ENCODE results near the gene APOD.

APOD gene

DNA sequence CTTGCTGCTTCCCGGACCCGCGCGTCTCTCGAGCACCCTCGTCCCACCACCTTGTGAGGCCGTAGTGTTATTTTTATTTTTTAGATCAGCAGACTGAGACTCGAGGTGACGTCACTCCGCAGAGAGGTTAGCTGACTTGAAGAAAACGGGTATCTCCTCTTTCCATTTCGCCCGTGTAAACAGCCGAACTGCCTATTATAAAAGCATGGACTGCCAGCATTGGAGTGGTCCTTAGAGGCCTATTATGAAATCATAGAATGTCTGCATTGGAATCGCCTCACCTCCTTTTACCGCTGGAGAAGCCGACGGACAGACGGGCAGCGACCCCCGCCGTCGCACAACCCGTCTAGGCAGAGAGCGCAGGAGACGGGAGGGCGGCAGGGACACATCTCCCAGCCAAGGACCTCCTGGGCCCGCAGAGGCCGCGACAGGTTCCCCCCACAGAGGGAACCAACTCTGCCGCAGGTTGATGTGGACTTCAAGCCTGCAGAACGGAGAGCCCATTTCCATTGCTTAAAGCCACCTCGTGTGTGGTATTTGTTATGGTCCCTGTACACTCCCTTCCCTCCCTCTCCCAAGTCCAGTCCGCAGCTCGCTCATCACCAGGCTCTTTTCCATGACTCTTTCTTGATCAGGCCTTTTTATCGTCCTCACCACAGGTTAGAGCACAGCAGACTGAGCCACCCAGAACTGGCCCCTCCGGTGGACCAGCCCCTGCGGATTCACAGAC lies 40.1 kb downstream of the APOD start:
- Histone ChIP-seq H3K4me1 (ENCODE audit: control insufficient read depth, insufficient read depth, low read length) (peaks cover 3% of the 10 kb centered on the region; the same call in 1 of the 2 replicates), H3K27me3 (ENCODE audit: control insufficient read depth, insufficient read depth, low read length) (no peaks in the 10 kb centered on the region; the same call in 1 of the 2 replicates), H3K4me3 (ENCODE audit: low read length) (peak overlapping the region; percentile 60; the same call in 1 of the 2 replicates), H3K9me3 (ENCODE audit: control insufficient read depth, insufficient read depth, low read length) (no peaks in the 10 kb centered on the region), H3K36me3 (ENCODE audit: control insufficient read depth, insufficient read depth, low read length) (no peaks in the 10 kb centered on the region), H3K27ac (ENCODE audit: low read length) (no peak overlapping the region)
- no peak for DNase-seq (ENCODE audit: low read depth, low spot score)
- WGBS (ENCODE audit: insufficient coverage, insufficient read length): no CpG with 5 or more reads among the region's 38 CpGs

DNA sequence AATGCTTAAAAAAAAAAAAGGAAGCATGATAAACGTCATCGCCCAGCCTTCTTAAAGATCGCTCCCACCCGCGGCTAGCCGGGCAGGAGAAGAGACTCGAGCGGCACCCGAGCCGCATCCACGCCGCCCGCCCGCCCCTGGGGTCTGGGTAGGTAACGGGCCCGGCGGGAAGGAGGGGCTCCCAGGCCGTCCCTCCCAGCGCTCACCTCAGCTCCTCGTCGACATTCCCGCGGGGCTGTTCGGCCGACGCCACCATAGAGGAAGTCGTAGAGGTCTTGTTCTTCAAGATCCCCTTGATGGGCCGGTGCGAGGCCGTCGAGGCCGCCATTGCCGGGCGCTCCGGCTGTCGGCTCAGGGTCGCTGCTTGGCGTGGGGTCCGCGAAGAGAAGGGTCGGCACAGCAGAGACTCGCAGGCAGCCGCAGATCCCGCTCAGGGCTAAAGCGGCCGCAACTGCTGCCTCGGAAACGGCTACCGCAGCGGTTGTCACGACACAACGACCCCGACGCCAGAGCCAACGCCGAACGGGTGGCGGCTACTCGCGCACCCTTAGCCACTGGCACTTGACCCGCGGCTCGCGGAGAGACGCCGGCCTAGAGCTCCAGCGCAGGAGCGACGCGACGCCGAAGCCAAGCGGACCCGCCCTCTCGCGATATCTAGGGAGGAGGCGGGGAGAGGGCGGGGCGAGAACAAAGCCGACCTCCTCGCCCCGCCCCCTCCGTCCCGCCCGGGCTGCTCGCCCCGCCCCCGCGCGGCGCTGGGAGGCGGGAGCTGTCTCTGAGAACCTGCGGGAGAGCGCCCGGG lies 40.8 kb downstream of the APOD start, which contains the start of gene PPP1R2:
TSS of gene PPP1R2 (minus strand) at position 628 of the 802 bp plus-strand sequence. CDS start at position 328, 300 bp downstream.
- no peaks in the 10 kb centered on the region; the same call in 1 of the 2 replicates for H3K27me3 ChIP-seq (ENCODE audit: control insufficient read depth, insufficient read depth, low read length)
- no peaks in the 10 kb centered on the region; the same call in 1 of the 2 replicates for H3K4me1 ChIP-seq (ENCODE audit: control insufficient read depth, insufficient read depth, low read length)
- H3K9me3 ChIP-seq (ENCODE audit: control insufficient read depth, insufficient read depth, low read length): no peaks in the 10 kb centered on the region
- no CpG with 5 or more reads among the region's 95 CpGs for WGBS (ENCODE audit: insufficient coverage, insufficient read length)
- no peak within 1 kb of the TSS for H3K27ac ChIP-seq (ENCODE audit: low read length)
- peak within 1 kb of the TSS; percentile 60 for H3K4me3 ChIP-seq (ENCODE audit: low read length)
- DNase-seq (ENCODE audit: low read depth, low spot score): peak; percentile 61
- no peaks in the 10 kb centered on the region for H3K36me3 ChIP-seq (ENCODE audit: control insufficient read depth, insufficient read depth, low read length)

DNA sequence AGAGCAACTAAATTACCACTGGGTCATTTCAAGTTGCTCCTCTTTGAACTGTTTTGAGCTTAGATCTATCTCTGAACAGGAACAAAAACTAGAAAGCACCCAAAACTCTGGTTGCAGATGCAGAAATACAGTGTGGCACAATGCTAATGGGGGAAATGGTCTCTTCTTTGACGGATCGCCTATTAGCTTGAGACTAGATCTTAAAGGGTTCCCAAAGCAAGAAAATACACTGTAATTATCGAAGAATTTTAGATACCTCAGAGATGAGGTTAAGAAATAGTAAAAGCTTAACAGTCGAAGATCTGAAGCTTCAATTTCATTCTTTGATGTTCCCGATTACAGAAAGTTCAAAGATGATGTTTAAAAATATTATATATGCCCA lies 41.4 kb downstream of the APOD start:
- no peak for DNase-seq (ENCODE audit: low read depth, low spot score)
- H3K4me1 ChIP-seq (ENCODE audit: control insufficient read depth, insufficient read depth, low read length): no peaks in the 10 kb centered on the region; the same call in 1 of the 2 replicates
- no peaks in the 10 kb centered on the region; the same call in 1 of the 2 replicates for H3K27me3 ChIP-seq (ENCODE audit: control insufficient read depth, insufficient read depth, low read length)
- H3K9me3 ChIP-seq (ENCODE audit: control insufficient read depth, insufficient read depth, low read length): no peaks in the 10 kb centered on the region
- peak overlapping the region; percentile 60; the same call in 1 of the 2 replicates for H3K4me3 ChIP-seq (ENCODE audit: low read length)
- no peak overlapping the region for H3K27ac ChIP-seq (ENCODE audit: low read length)
- WGBS (ENCODE audit: insufficient coverage, insufficient read length): no CpG with 5 or more reads among the region's 5 CpGs
- H3K36me3 ChIP-seq (ENCODE audit: control insufficient read depth, insufficient read depth, low read length): no peaks in the 10 kb centered on the region

DNA sequence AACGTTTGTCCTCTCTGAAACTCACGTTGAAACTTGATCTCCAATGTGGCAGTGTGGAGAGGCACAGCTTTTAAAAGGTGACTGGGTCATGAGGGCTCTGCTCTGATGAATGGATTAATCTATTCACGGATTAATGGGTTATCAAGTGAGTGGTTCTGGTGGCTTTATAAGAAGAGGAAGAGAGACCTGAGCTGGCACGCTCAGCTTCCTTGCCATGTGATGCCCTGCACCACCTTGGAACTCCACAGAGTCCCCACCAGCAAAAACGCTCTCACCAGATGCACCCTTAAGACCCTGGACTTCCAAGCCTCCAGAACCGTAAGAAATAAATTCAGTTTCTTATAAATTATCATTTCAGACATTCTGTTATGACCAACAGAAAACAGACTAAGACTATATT lies 43.2 kb downstream of the APOD start:
- DNase-seq (ENCODE audit: low read depth, low spot score): no peak
- H3K4me1 ChIP-seq (ENCODE audit: control insufficient read depth, insufficient read depth, low read length): no peaks in the 10 kb centered on the region; the same call in 1 of the 2 replicates
- H3K9me3 ChIP-seq (ENCODE audit: control insufficient read depth, insufficient read depth, low read length): no peaks in the 10 kb centered on the region
- no peak overlapping the region for H3K4me3 ChIP-seq (ENCODE audit: low read length)
- H3K36me3 ChIP-seq (ENCODE audit: control insufficient read depth, insufficient read depth, low read length): no peaks in the 10 kb centered on the region
- H3K27ac ChIP-seq (ENCODE audit: low read length): no peak overlapping the region
- no CpG with 5 or more reads among the region's 6 CpGs for WGBS (ENCODE audit: insufficient coverage, insufficient read length)
- no peaks in the 10 kb centered on the region for H3K27me3 ChIP-seq (ENCODE audit: control insufficient read depth, insufficient read depth, low read length)

DNA sequence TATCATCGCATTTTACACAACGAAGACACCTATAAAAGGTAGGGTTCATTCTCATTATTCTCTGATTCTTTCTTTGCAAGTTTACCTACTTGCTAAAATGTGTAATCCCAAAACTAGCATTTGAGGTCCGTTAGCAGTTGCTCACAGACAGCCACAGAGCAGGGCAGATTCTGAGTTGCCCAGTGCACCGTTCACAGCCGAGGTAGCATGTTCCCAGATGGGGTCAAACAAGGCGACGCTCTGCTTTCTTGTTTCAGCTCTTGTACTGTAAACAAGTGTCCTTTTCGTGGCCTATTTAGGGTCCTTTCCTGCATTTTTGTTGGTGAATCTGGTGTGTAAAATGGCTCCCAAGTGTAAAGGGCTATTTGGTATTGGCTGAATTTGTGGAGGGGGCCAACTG lies 43.7 kb downstream of the APOD start:
- Histone ChIP-seq H3K4me3 (ENCODE audit: low read length) (no peak overlapping the region), H3K36me3 (ENCODE audit: control insufficient read depth, insufficient read depth, low read length) (no peaks in the 10 kb centered on the region), H3K27me3 (ENCODE audit: control insufficient read depth, insufficient read depth, low read length) (no peaks in the 10 kb centered on the region), H3K4me1 (ENCODE audit: control insufficient read depth, insufficient read depth, low read length) (no peaks in the 10 kb centered on the region; the same call in 1 of the 2 replicates), H3K27ac (ENCODE audit: low read length) (no peak overlapping the region), H3K9me3 (ENCODE audit: control insufficient read depth, insufficient read depth, low read length) (no peaks in the 10 kb centered on the region)
- WGBS (ENCODE audit: insufficient coverage, insufficient read length): no CpG with 5 or more reads among the region's 8 CpGs
- no peak for DNase-seq (ENCODE audit: low read depth, low spot score)

DNA sequence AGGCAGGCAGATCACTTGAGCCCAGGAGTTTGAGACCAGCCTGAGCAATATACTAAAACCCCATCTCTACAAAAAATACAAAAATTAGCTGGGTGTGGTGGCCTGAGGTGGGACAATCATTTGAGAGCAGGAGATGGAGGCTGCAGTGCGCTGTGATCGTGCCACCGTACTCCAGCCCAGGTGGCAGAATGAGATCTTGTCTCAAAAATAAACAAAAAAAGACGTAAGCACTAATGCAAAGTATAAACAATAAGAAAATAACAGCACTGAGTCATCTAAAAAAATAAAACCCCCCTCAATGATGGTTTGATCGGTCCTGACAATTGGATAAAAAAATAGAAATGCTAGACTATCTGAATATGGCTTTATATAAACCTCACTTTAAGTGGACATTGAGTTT lies 44.3 kb downstream of the APOD start:
- Histone ChIP-seq H3K36me3 (ENCODE audit: control insufficient read depth, insufficient read depth, low read length) (no peaks in the 10 kb centered on the region), H3K9me3 (ENCODE audit: control insufficient read depth, insufficient read depth, low read length) (no peaks in the 10 kb centered on the region), H3K27me3 (ENCODE audit: control insufficient read depth, insufficient read depth, low read length) (no peaks in the 10 kb centered on the region), H3K4me3 (ENCODE audit: low read length) (no peak overlapping the region), H3K4me1 (ENCODE audit: control insufficient read depth, insufficient read depth, low read length) (no peaks in the 10 kb centered on the region; the same call in 1 of the 2 replicates), H3K27ac (ENCODE audit: low read length) (no peak overlapping the region)
- no peak for DNase-seq (ENCODE audit: low read depth, low spot score)
- WGBS (ENCODE audit: insufficient coverage, insufficient read length): no CpG with 5 or more reads among the region's 5 CpGs

DNA sequence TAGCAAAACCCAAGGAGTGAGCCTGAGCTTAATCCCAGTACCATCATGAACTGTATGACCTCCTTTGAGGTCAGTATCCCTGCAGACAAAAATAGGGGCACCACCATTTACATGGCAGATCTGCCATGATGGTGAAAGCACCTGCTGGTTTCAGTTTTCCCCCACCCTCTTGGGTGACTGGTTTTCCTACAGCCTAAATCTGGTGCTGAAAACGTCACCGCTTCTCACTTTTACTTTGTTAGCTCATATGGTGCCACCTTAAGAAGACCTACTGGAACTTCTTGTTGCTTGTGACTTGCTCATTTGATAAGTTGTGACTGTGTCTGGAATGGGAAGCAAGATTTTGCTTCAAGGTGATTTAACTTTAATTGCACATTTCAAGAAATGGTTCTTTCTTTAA lies 45.7 kb downstream of the APOD start:
- no CpG with 5 or more reads among the region's 2 CpGs for WGBS (ENCODE audit: insufficient coverage, insufficient read length)
- no peaks in the 10 kb centered on the region for H3K36me3 ChIP-seq (ENCODE audit: control insufficient read depth, insufficient read depth, low read length)
- no peaks in the 10 kb centered on the region for H3K9me3 ChIP-seq (ENCODE audit: control insufficient read depth, insufficient read depth, low read length)
- no peak overlapping the region for H3K4me3 ChIP-seq (ENCODE audit: low read length)
- no peaks in the 10 kb centered on the region for H3K27me3 ChIP-seq (ENCODE audit: control insufficient read depth, insufficient read depth, low read length)
- H3K27ac ChIP-seq (ENCODE audit: low read length): no peak overlapping the region
- no peaks in the 10 kb centered on the region; the same call in 1 of the 2 replicates for H3K4me1 ChIP-seq (ENCODE audit: control insufficient read depth, insufficient read depth, low read length)
- DNase-seq (ENCODE audit: low read depth, low spot score): no peak

DNA sequence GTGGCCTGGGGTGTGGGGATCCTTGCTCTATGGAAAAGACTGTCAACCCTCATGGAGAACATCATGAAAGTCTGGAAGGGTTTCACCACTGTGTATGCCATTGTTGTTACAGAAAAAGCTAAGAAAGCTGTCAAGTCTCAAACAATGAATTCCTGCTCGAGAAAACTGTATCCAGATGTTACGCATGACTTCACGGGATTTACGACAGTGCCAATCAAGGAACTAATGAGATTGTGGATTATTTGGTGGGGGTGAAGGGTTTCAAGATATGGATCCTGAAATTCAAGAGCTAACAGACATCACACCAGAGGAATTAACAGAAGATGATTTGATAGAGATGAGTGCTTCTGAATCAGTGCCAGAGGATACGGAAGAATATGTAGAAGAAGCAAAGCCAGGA lies 48.4 kb downstream of the APOD start:
- Histone ChIP-seq H3K27ac (ENCODE audit: low read length) (no peak overlapping the region), H3K27me3 (ENCODE audit: control insufficient read depth, insufficient read depth, low read length) (no peaks in the 10 kb centered on the region), H3K9me3 (ENCODE audit: control insufficient read depth, insufficient read depth, low read length) (no peaks in the 10 kb centered on the region), H3K36me3 (ENCODE audit: control insufficient read depth, insufficient read depth, low read length) (no peaks in the 10 kb centered on the region), H3K4me1 (ENCODE audit: control insufficient read depth, insufficient read depth, low read length) (no peaks in the 10 kb centered on the region; the same call in 1 of the 2 replicates), H3K4me3 (ENCODE audit: low read length) (no peak overlapping the region)
- no peak for DNase-seq (ENCODE audit: low read depth, low spot score)
- WGBS (ENCODE audit: insufficient coverage, insufficient read length): no CpG with 5 or more reads among the region's 5 CpGs

DNA sequence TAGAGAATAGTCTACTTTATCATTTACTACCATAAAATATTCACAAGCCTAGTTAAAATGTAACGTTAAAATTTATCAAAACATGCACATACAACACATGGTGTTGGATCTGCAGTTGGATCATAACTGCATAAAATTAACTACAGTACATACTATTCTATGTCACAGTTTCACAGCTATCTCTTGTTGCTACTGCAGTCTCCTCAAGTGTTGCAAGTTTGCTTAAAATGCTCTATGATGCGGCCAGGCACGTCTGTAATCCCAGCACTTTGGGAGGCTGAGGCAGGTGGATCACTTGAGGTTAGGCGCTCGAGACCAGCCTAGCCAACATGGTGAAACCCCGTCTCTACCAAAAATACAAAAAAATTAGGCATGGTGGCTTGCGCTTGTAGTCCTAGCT lies 50.9 kb downstream of the APOD start:
- Histone ChIP-seq H3K4me1 (ENCODE audit: control insufficient read depth, insufficient read depth, low read length) (no peaks in the 10 kb centered on the region; the same call in 1 of the 2 replicates), H3K36me3 (ENCODE audit: control insufficient read depth, insufficient read depth, low read length) (no peaks in the 10 kb centered on the region), H3K27ac (ENCODE audit: low read length) (no peak overlapping the region), H3K9me3 (ENCODE audit: control insufficient read depth, insufficient read depth, low read length) (no peaks in the 10 kb centered on the region; the same call in 1 of the 2 replicates), H3K27me3 (ENCODE audit: control insufficient read depth, insufficient read depth, low read length) (no peaks in the 10 kb centered on the region), H3K4me3 (ENCODE audit: low read length) (no peak overlapping the region)
- no peak for DNase-seq (ENCODE audit: low read depth, low spot score)
- WGBS (ENCODE audit: insufficient coverage, insufficient read length): no CpG with 5 or more reads among the region's 7 CpGs

DNA sequence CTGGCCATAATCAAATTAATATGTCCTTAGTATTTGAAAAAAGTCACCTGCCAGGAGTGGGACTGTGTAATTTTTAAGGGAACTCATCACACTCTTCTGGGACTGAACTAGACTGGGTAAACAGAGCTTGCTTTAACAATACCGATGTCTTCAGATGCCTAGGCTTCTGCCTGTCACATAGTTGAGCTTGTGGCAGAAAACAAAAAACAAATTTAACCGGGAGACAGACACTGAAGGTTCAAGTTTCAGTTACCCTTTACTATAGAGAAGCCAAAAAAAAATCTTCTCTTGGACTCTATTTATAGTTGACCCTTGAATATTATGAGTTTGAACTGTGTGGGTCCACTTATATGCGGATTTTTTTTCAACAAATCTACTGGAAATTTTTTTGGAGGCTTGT lies 51.4 kb downstream of the APOD start:
- no peaks in the 10 kb centered on the region for H3K27me3 ChIP-seq (ENCODE audit: control insufficient read depth, insufficient read depth, low read length)
- DNase-seq (ENCODE audit: low read depth, low spot score): no peak
- H3K9me3 ChIP-seq (ENCODE audit: control insufficient read depth, insufficient read depth, low read length): no peaks in the 10 kb centered on the region; the same call in 1 of the 2 replicates
- H3K4me1 ChIP-seq (ENCODE audit: control insufficient read depth, insufficient read depth, low read length): no peaks in the 10 kb centered on the region
- no CpG with 5 or more reads among the region's 3 CpGs for WGBS (ENCODE audit: insufficient coverage, insufficient read length)
- no peaks in the 10 kb centered on the region for H3K36me3 ChIP-seq (ENCODE audit: control insufficient read depth, insufficient read depth, low read length)
- no peak overlapping the region for H3K4me3 ChIP-seq (ENCODE audit: low read length)
- H3K27ac ChIP-seq (ENCODE audit: low read length): no peak overlapping the region

Data from iPS DF 6.9 (cell line).